IPS-18a (cell line): ENCODE results near the gene ESPN.

Experiments
- H3K27ac ChIP-seq: one replicate; pipeline ENCODE4 v1.5.1; 2013; ENCODE audit warnings: low read length
- H3K27me3 ChIP-seq: one replicate; pipeline ENCODE4 v1.6.1; 2013; ENCODE audit warnings: mild to moderate bottlenecking, low read length; ENCODE audit not compliant: control insufficient read depth, insufficient read depth
- H3K36me3 ChIP-seq: one replicate; pipeline ENCODE4 v1.6.1; 2013; ENCODE audit warnings: low read depth, low read length; ENCODE audit not compliant: control insufficient read depth
- H3K4me1 ChIP-seq: one replicate; pipeline ENCODE4 v1.6.1; 2013; ENCODE audit warnings: low read depth, low read length; ENCODE audit not compliant: control insufficient read depth
- H3K4me3 ChIP-seq: one replicate; pipeline ENCODE4 v1.5.1; 2013; ENCODE audit warnings: low read length
- H3K9ac ChIP-seq: one replicate; pipeline ENCODE4 v1.6.1; 2013; ENCODE audit warnings: mild to moderate bottlenecking, low read length, moderate library complexity
- H3K9me3 ChIP-seq: one replicate; pipeline ENCODE4 v1.6.1; 2013; ENCODE audit warnings: low read depth, low read length; ENCODE audit not compliant: control insufficient read depth

ESPN gene

GRCh38 chr1:6485168-6486101 is 60.9 kb downstream of the ESPN start:
- peaks cover 8% of the 10 kb centered on the region for H3K4me1 ChIP-seq
- peak overlapping the region; percentile 53 for H3K9ac ChIP-seq
- H3K27me3 ChIP-seq, result peaks cover 10% of the 10 kb centered on the region
- H3K9me3 ChIP-seq, result no peaks in the 10 kb centered on the region
- peak overlapping the region; percentile 61 for H3K4me3 ChIP-seq
- H3K27ac ChIP-seq, result no peak overlapping the region
- no peaks in the 10 kb centered on the region for H3K36me3 ChIP-seq

- Histone ChIP-seq H3K36me3 (no peaks in the 10 kb centered on the region), H3K27me3 (peaks cover 10% of the 10 kb centered on the region), H3K9ac (no peak overlapping the region), H3K4me1 (peaks cover 13% of the 10 kb centered on the region), H3K9me3 (no peaks in the 10 kb centered on the region), H3K4me3 (peak overlapping the region; percentile 61), H3K27ac (no peak overlapping the region)
Measured at GRCh38 chr1:6486433-6487011, 61.9 kb downstream of the ESPN start.

- no peaks in the 10 kb centered on the region for H3K9me3 ChIP-seq
Measured at GRCh38 chr1:6487804-6488484, 63.4 kb downstream of the ESPN start.

GRCh38 chr1:6488602-6489382 is 64.2 kb downstream of the ESPN start:
- H3K36me3 ChIP-seq, result no peaks in the 10 kb centered on the region
- no peak overlapping the region for H3K27ac ChIP-seq
- H3K27me3 ChIP-seq, result peaks cover 10% of the 10 kb centered on the region
- H3K4me1 ChIP-seq, result peaks cover 17% of the 10 kb centered on the region
- H3K4me3 ChIP-seq, result no peak overlapping the region
- no peak overlapping the region for H3K9ac ChIP-seq
- H3K9me3 ChIP-seq, result no peaks in the 10 kb centered on the region

More at GRCh38 chr1:6487804-6488484, 63.4 kb downstream of the ESPN start:
- no peak overlapping the region for H3K27ac ChIP-seq
- H3K36me3 ChIP-seq, result no peaks in the 10 kb centered on the region
- H3K9ac ChIP-seq, result no peak overlapping the region
- peaks cover 17% of the 10 kb centered on the region for H3K4me1 ChIP-seq
- peaks cover 10% of the 10 kb centered on the region for H3K27me3 ChIP-seq
- no peak overlapping the region for H3K4me3 ChIP-seq

GRCh38 chr1:6489383-6489765 is 64.8 kb downstream of the ESPN start:
- Histone ChIP-seq H3K4me3 (no peak overlapping the region), H3K27ac (no peak overlapping the region), H3K27me3 (peaks cover 5% of the 10 kb centered on the region), H3K36me3 (no peaks in the 10 kb centered on the region), H3K9ac (no peak overlapping the region), H3K4me1 (peaks cover 17% of the 10 kb centered on the region), H3K9me3 (no peaks in the 10 kb centered on the region)

- H3K9ac ChIP-seq, result peak overlapping the region; percentile 62
- peaks cover 1% of the 10 kb centered on the region for H3K27me3 ChIP-seq
- no peaks in the 10 kb centered on the region for H3K36me3 ChIP-seq
- no peak overlapping the region for H3K27ac ChIP-seq
- no peaks in the 10 kb centered on the region for H3K9me3 ChIP-seq
- peaks cover 17% of the 10 kb centered on the region for H3K4me1 ChIP-seq
- H3K4me3 ChIP-seq, result peak overlapping the region; percentile 88
Measured at GRCh38 chr1:6489799-6490180, 65.2 kb downstream of the ESPN start.

GRCh38 chr1:6490181-6491080 is 65.9 kb downstream of the ESPN start:
- no peaks in the 10 kb centered on the region for H3K36me3 ChIP-seq
- no peaks in the 10 kb centered on the region for H3K9me3 ChIP-seq
- H3K9ac ChIP-seq, result peak overlapping the region; percentile 62
- H3K27ac ChIP-seq, result no peak overlapping the region
- no peaks in the 10 kb centered on the region for H3K27me3 ChIP-seq
- peaks cover 17% of the 10 kb centered on the region for H3K4me1 ChIP-seq
- peak overlapping the region; percentile 88 for H3K4me3 ChIP-seq

GRCh38 chr1:6491081-6491449 is 66.5 kb downstream of the ESPN start:
- Histone ChIP-seq H3K36me3 (no peaks in the 10 kb centered on the region), H3K27ac (no peak overlapping the region), H3K9ac (peak overlapping the region; percentile 62), H3K9me3 (no peaks in the 10 kb centered on the region), H3K4me3 (peak overlapping the region; percentile 88), H3K4me1 (peaks cover 21% of the 10 kb centered on the region), H3K27me3 (peaks cover 6% of the 10 kb centered on the region)

- Histone ChIP-seq H3K27me3 (peaks cover 10% of the 10 kb centered on the region), H3K36me3 (no peaks in the 10 kb centered on the region), H3K4me3 (peak within 1 kb of the TSS; percentile 88), H3K9me3 (no peaks in the 10 kb centered on the region), H3K9ac (peak within 1 kb of the TSS; percentile 62), H3K4me1 (peaks cover 23% of the 10 kb centered on the region), H3K27ac (no peak within 1 kb of the TSS)
Measured at GRCh38 chr1:6491480-6491962, 66.9 kb downstream of the ESPN start, which contains the start of gene PLEKHG5. PLEKHG5 (minus strand) TSS chr1:6491667; CDS start chr1:6477571, 14,096 bp downstream.

- Histone ChIP-seq H3K4me1 (peaks cover 25% of the 10 kb centered on the region), H3K27ac (no peak overlapping the region), H3K9me3 (no peaks in the 10 kb centered on the region), H3K27me3 (peaks cover 15% of the 10 kb centered on the region), H3K4me3 (no peak overlapping the region), H3K36me3 (no peaks in the 10 kb centered on the region), H3K9ac (no peak overlapping the region)
Measured at GRCh38 chr1:6491966-6492365, 67.4 kb downstream of the ESPN start.
